HUDEP-2 (cell line): Measurements from ENCODE around the gene WDR7.

Experiments used
- DNase-seq, 76 experiments: peaks; one replicate each; lab custom pipeline; 2025; ENCODE audit not compliant: unreplicated experiment in 76 of 76; lab: John Stamatoyannopoulos, UW

The WDR7 gene

DNA sequence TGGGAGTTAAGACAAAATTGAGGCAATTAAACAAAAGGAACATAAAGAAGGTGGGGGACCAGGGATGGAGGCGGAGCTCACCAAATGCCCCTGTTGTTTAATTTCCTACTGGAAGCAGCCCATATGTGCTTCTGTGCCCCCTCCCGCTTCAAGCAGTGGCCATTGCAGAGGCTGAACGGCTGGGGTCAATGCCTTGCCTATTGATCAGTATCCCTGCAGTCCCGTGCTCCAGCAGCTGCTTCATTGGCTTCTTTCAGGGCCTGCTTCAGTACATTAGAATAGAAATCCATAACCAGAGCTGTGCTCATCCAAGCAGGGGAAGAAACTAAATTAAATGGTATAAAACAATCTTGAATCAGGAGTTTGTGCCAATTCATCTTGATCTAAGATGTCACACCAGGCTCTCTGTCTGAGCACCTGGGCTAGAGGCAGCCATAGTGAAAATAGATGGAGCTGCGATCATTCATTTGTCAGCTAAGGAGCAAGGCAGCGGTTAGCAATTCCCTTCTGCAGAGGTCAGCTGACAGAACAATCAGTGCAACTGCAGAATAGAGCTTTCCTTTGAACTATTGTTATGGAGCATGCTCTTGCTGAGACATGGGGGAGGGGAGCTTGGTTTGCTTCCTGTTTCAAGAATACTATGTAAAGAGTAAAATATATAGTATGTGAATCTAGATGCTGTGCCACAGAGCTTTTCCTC, 222.4 kb downstream of the WDR7 start:
- no peak for DNase-seq

DNA sequence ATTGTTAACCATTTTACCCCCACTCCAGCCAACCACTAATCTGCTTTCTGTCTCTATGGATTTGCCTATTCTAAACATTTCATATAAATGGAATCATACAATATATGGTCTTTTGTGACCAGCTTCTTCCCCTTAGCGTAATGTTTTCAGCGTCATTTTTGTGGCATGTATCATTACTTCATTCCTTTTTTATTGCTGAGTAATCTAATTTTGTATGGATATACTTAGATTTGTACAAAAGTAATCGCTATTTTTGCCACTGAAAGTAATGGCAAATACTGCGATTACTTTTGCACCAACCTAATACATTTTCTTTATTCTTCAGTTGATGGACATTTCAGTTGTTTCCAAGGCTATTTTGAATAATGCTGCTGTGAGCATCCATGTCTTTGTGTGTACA, 227.6 kb downstream of the WDR7 start:
- no peak for DNase-seq

DNA sequence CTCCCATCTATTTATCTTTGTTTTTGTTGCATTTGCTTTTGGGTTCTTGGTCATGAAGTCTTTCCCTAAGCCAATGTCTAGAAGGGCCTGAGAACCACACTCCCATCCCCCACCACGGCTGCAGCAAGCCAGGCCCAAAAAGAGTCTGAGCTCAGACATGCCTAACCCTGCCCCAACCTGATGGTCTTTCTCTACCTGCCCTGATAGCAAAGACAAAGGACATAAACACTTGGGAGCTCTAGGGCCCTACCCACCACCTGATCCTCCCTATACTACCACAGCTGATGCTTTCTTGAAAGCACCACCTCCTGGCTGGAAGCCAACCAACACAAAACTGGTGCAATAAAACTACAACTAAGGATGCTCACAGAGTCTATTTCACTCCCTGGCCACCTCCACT, 233.4 kb downstream of the WDR7 start:
- DNase-seq, result no peak

DNA sequence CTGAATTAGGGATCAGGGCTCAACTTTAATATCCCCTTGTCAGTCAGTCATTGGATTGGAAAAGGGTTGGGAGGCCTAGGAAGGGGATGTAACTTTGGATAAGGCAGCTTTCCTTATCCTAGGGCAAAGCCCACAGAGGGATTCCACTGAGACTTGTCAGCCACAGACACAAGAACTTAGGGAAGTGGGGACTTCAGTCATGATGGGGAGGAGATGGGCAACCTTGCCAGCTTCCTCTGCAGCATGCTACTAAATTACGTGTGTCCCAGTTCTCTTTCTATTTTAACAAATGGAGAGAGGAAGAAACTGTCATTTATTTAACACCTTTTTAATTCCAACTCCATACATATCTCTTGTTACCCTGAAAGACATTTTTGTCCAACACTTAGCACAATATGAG, 237.8 kb downstream of the WDR7 start:
- no peak for DNase-seq

DNA sequence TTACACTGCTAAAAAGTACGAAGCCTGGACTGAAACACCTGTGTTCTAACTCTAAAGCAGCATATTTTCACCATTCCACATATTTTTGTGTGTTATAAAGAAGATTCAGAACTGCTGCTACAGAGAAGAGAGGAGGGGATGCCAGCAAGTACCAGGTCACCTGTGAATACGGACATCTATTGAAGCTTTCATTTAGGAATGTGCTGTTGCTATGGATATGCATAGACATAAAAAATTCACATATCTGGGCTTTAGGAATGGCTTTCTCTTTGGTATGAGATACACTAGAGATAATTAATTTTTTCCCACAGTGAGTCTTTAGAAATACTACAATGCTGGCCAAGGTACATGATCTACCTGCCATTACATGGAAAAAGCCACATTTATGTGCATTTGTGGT, 238.5 kb downstream of the WDR7 start:
- DNase-seq, result no peak

DNA sequence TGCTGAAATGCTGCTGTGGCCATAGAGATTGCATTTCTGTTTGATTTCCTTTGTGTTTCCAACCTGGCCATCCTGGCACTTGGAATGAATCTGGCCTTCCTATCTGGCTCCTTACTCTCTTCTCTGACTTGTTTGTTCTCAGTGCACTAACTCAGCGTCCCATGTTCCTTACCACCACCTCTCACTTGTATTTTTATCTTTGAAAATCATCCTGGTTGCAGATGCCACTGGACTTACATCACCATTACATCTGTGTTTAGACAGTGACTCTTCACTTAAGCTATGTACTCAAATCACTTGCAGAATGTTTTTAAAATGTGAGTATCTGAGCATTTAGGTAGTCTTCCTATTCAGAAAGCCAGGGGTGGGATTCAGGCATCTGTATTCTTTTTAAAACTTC, 239.5 kb downstream of the WDR7 start:
- no peak for DNase-seq

DNA sequence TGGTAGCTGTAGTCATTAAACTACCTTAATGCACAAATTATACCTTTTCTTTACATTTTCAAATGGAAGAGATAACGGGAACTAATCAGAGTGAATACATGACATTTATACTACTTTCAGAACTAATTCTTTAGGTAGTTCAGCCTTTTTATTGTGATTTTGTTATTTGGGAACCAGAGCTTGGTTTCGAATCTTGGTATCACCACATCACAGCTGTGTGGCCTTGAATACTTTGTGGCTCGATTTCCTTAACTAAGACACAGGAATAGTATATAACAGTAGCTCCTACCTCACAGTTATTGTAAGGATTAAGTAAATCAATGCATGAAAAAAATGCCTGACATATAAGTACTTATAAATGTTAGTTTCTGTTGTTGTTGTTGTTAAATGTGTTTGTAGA, 240.0 kb downstream of the WDR7 start:
- no peak for DNase-seq

DNA sequence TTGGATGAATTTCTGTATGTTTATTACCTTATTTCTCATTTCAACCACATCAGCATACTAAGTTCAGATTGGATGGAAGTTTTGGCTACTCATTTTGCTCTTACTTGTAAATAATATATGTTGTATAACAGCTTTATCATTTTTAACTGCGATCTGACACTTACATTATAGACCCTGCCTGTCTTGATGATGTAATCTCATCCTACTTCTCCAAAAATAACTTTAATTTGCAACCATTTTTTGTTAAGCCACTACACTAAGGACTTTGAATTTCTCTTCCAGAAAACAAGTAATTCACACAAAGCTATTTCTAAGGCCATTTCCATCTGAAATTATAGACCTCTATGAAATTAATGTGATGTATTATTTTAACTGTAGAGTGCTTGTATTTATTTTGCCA, 240.7 kb downstream of the WDR7 start:
- no peak for DNase-seq

DNA sequence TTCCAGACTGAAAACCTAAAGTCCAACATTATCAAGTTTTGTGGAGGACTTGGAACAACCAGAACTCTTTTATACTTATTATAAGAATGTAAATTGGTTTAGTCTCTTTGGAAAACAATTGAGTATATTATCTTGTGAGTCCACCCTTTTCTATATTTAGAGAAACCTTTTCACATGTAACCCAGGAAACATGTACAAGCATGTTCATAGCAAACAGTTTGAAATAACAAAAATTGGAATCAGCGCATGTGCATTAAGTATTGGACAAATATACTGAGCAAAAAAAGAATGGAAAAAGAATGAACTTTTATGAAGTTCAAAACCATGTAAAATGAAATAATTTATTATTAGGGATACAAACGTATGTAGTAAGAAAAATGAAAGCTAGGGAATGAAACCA, 246.0 kb downstream of the WDR7 start:
- DNase-seq, result no peak

DNA sequence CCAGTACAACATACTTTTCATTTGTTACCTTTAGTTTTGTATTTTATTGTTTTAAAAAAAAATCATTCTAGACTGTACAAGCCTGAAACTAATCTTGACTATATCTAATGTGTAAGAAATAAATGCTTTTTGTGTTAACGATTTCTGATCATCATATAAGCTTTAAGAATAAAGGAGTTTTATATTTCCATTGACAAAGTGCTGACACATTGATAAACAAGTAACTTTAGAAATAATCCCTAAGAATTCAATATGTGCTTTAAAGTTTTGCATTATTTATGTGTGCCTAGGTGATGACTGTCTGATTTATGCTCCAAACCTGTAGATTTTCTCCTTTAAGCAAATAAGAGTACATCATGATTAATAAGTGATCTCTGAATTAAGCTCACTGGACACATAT, 248.5 kb downstream of the WDR7 start:
- no peak for DNase-seq

DNA sequence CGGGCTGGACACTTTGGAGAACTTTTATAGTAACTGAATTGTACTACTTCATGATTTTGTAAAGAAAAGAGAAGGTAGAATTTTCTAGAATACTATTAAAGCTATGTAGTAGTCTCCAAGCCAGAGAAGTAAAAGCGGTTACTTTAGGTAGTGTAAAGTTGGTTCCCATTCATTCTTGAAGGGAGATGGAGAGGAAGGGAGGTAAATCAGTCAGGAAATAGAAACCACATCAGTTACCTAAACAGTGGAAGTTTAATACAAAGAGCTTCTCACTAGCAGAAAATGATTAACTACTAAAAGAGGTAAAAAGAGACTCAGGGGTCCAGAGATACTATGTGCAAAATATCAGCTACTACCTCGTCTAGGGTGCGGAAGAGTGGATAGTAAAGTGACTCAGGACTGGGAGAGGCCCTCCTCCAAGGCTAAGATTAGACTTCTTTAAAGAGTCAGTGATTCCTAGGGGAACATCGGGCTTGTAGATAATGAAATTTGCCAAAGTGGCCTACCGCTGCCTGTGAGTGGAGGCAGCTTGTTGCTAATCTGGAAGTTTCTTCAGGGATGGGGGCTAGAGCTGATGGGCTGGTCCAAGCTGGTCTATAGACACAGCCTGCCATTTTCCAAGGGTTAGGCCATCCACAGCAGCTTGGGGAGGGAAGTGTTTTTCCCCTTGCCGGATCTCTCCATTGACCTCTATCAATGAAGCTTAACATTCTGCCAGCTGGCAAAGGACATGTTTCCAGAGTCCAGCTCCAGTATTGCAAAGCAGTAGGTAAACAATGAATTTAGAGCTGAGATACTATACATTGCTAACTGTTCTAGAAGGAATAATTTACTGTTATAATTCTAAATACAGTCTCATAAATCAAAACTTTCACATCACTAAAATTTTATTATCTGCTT, 249.3 kb downstream of the WDR7 start:
- no peak for DNase-seq

DNA sequence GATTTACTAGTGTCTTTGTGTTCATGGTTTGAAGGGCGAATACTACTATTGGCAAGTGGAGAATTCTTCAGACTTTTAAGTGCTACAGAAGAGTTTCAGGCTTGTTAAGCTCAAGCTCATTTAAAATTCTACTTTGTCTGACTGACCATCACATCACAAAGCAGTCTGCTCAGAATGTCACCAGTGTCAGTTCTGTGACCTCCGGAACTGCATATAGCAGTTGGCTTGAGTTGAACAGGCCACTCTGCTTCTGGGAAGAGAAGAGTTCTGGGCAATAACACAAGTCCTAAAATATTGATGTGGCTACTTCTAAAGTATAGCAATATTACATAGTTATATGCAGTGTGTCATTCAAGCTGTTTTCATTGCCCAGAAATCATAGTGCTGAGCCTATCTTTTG, 250.8 kb downstream of the WDR7 start:
- DNase-seq, result no peak

DNA sequence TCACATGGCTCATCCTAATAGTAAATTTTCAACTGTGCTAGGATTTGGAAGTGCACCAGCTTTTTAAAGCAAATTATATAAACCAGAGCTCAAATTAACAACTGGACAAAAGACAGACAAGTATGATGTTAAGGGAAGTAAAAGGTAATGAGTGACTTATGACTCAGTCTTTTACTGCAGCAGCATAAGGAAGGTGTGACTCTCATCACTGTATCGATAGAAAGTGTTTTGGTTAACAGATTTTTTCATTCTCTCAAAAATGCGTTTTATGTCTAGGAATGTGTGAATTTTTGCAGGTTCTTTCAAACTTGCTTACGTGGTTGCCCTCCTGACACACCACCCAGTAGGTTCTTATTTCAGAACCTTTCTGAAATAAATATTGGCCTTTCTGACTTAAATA, 251.5 kb downstream of the WDR7 start:
- no peak for DNase-seq

DNA sequence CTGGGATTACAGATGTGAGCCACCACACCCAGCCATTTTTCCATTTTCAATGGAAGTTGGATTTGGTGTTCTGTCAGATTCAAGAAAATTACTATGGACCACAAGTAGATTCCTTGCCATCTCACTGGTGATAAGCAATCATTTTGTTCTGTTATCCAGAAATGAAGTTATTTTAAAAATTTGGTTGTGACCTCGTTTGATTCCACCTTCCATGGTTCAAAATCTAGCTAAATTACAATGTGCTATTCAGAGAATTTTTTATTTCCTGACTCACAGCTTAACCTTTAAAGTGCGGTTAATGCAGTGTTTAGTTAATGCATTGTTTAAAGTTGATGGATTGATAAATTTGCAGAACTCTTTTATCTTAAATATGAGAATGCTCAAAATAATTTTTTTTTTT, 252.5 kb downstream of the WDR7 start:
- DNase-seq, result no peak

DNA sequence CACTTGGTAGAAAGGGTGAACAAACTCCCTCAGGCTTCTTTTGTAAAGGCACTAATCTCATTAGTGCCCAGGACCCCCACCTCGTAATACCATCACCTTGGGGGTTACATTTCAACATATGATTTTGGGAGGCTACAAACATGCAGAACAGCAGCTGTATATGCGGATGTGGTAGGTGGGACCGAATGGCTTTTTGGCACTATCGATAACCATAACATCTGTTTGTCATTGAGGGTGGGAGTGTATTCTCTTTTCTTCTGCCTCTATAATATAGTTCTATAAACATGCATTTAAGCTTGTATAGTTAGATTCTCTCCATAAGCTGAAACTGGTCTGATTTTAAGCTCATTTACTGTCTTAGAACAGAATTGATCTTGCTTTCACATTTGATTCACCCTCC, 256.6 kb downstream of the WDR7 start:
- DNase-seq, result no peak

DNA sequence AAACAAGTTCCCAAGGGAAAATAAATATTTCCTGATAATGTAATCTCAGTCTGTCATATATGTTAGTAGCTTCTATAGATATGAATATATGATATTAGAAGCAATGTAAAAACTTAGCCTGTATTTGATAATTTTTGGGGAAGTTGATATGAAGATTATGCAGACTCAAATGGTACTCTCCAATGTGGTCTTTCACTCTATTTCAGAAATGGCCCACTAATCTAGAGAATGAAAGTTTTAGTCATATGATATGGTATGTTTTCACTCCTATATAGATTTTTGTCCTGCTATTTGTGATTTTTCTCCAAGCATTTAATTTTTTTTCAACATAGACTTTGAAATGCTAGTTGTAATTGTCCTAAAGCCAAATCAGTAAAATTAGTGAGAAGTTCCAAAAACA, 259.1 kb downstream of the WDR7 start:
- DNase-seq, result no peak

DNA sequence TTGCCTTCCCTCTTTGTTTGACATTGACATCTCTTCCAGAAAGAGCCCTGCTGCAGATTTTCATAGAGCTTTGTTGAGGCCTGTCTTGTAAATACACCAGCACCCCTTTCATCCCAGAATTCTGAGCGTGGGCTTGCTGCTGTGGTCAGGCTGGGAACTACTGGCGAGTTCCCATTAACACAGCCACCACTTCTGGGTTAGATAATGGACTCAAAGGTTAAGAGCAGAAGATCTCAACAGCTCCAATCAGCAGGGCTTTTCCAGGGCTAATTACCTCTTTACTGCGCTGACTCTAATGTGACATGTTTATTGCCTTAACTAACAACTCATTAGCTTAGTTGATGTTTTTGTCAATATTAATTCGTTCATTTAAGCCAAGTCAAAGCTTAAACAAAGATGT, 259.8 kb downstream of the WDR7 start:
- no peak for DNase-seq

DNA sequence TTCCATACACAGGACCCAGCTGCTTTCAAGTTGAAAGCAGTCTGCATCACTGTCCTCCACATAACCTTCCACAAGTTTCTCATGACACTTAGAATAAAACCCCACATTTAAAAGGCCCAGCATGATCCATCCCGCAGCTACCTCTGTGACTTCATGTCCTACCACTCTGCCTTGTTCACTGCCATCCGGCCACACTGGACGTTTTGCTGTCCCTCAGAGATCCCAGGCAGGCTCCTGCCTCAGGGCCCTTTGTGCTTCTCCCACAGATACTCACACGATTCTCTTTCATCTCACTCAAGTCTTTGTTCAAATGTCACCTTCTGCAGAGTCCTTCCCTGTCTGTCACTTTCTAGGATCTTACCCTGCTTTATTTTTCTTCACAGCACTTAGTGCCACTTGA, 262.8 kb downstream of the WDR7 start:
- no peak for DNase-seq

DNA sequence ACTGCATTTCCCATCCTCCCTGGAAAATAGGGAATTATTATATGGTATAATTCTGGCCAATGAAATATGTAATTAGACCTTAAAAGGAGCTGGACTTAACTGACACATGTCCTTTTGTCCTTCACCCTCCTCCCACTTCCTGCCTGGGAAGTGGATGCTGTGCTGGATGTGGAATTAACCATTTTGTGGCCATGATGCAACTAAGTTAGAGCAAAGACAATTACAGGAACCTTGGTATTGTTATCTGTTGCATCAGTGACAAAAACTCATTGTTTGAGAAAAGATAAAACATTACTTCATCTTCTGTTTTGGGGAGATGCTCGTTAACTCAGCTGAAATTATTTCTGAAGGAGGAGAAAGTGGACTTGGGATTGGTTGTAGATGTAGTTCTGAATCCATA, 268.0 kb downstream of the WDR7 start:
- DNase-seq, result no peak

DNA sequence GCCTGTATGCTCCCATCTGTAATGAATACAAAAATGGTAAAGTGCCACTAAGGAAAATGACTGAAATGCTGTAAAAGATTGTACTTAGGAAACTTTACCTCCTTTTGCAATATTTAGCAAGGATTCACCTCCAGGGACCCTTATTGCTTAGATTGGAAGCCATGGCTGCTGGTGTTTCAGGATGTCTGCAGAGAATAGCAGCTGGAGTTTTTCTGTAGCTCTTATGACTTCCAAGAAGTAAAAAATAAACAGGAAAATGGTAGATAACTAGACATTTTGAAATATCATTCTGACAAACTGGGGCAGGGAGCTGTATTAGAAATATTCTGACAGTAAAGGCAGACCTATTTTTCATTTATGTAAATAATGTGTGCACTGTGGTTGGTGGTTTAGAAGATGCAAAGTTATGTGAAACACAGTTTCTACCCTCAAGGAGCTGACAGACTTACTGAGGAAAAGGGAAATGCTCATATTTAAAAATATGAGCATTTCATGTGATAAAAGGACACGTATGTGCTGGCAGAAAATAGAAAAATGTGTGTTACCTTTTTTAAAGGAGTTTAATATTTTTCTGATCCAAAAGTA, 270.8 kb downstream of the WDR7 start:
- no peak for DNase-seq

DNA sequence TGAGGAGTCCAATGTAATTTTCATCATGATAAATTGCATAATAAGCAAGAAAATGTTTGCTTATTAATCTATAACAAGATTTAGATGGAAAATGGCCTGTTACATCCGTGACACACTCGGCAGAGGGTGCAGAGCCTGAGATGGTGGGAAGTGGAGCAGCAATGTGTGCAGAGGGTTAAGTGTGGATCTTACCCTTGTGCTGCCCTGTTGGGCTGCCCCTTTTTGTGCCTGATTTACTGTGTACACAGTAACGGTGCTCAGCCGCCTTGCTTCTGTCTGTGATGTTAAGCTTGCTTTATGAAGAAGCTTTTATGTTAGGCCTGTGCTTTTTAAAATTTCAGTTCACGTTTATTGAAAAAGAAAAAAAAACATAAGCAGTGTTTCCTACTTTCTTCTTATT, 275.6 kb downstream of the WDR7 start:
- DNase-seq, result no peak

DNA sequence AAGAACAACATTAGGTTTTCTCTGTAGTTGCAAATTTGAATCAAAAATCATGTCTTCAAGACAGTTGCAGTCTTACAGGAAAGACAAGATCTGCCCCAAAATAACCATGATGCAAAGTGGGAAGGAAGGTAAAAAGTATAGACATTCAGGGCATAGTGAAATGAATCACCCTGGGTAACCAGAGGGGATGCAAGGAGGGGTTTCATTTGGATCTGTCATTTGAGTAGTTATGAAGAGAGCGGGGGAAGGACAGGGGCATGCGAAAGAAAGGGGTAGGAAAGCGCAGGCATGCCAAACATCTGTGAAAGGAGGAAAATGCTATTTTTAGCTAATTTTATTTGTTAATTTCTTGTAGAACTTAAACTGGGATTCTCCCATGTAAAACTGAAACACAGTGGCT, 276.6 kb downstream of the WDR7 start:
- no peak for DNase-seq
